Measurements from ENCODE around the gene KLK3. TPM values are rescaled to one million over a fixed set of nuclear protein-coding genes. Genes with fewer than 3 reads are reported as not detected.

KLK3 gene
- total RNA-seq, 4 donors from 2014 or later: 0.13 to 119 (median 10.4) TPM

DNA sequence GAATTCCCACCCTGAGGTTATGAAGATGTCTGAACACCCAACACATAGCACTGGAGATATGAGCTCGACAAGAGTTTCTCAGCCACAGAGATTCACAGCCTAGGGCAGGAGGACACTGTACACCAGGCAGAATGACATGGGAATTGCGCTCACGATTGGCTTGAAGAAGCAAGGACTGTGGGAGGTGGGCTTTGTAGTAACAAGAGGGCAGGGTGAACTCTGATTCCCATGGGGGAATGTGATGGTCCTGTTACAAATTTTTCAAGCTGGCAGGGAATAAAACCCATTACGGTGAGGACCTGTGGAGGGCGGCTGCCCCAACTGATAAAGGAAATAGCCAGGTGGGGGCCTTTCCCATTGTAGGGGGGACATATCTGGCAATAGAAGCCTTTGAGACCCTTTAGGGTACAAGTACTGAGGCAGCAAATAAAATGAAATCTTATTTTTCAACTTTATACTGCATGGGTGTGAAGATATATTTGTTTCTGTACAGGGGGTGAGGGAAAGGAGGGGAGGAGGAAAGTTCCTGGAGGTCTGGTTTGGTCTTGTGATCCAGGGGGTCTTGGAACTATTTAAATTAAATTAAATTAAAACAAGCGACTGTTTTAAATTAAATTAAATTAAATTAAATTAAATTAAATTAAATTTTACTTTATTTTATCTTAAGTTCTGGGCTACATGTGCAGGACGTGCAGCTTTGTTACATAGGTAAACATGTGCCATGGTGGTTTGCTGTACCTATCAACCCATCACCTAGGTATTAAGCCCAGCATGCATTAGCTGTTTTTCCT, 7.0 kb downstream of the KLK3 start:
- no peak overlapping the region for H3K4me3 ChIP-seq (ENCODE audit: low read depth, poor library complexity, severe bottlenecking)
- TF ChIP-seq, protein P1, sequence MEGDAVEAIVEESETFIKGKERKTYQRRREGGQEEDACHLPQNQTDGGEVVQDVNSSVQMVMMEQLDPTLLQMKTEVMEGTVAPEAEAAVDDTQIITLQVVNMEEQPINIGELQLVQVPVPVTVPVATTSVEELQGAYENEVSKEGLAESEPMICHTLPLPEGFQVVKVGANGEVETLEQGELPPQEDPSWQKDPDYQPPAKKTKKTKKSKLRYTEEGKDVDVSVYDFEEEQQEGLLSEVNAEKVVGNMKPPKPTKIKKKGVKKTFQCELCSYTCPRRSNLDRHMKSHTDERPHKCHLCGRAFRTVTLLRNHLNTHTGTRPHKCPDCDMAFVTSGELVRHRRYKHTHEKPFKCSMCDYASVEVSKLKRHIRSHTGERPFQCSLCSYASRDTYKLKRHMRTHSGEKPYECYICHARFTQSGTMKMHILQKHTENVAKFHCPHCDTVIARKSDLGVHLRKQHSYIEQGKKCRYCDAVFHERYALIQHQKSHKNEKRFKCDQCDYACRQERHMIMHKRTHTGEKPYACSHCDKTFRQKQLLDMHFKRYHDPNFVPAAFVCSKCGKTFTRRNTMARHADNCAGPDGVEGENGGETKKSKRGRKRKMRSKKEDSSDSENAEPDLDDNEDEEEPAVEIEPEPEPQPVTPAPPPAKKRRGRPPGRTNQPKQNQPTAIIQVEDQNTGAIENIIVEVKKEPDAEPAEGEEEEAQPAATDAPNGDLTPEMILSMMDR (IDR thresholded peaks at IDR 0.05): no peak
- TF ChIP-seq POLR2A (IDR thresholded peaks at IDR 0.05): no peak
- 64 to 76% methylated on average over 7 of the region's 7 CpGs for WGBS, 2 donors
- DNase-seq (ENCODE audit: low spot score in 2 of 2): no peak
- intact Hi-C loops (cut with DNase I; ENCODE audit: low total_unique reads): no loop called here

DNA sequence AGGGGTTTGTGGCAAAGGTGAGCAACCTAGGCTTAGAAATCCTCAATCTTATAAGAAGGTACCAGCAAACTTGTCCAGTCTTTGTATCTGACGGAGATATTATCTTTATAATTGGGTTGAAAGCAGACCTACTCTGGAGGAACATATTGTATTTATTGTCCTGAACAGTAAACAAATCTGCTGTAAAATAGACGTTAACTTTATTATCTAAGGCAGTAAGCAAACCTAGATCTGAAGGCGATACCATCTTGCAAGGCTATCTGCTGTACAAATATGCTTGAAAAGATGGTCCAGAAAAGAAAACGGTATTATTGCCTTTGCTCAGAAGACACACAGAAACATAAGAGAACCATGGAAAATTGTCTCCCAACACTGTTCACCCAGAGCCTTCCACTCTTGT, 14.8 kb downstream of the KLK3 start:
- WGBS, 2 donors: 84 to 86% methylated on average over 4 of the region's 4 CpGs
- no peak overlapping the region for H3K4me3 ChIP-seq (ENCODE audit: low read depth, poor library complexity, severe bottlenecking)
- no peak for TF ChIP-seq POLR2A (IDR thresholded peaks at IDR 0.05)
- TF ChIP-seq, protein P1 (IDR thresholded peaks at IDR 0.05): no peak
- intact Hi-C loops (cut with DNase I; ENCODE audit: low total_unique reads): no loop called here
- DNase-seq (ENCODE audit: low spot score in 2 of 2): no peak

DNA sequence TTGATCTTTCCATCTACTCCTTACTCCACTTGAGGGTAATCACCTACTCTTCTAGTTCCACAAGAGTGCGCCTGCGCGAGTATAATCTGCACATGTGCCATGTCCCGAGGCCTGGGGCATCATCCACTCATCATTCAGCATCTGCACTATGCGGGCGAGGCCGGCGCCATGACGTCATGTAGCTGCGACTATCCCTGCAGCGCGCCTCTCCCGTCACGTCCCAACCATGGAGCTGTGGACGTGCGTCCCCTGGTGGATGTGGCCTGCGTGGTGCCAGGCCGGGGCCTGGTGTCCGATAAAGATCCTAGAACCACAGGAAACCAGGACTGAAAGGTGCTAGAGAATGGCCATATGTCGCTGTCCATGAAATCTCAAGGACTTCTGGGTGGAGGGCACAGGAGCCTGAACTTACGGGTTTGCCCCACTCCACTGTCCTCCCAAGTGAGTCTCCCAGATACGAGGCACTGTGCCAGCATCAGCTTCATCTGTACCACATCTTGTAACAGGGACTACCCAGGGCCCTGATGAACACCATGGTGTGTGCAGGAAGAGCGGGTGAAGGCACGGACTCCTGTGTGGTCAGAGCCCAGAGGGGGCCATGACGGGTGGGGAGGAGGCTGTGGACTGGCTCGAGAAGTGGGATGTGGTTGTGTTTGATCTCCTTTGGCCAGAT, 15.8 kb downstream of the KLK3 start:
- intact Hi-C loops (cut with DNase I; ENCODE audit: low total_unique reads): loop anchor here (5.0 kb wide), 1 partner anchor 273 kb away; no protein-coding TSS in a partner anchor
- H3K4me3 ChIP-seq (ENCODE audit: low read depth, poor library complexity, severe bottlenecking): no peak overlapping the region
- no peak for DNase-seq (ENCODE audit: low spot score in 2 of 2)
- WGBS, 2 donors: 56 to 65% methylated on average over 25 to 26 of the region's 26 CpGs
- TF ChIP-seq, protein P1 (IDR thresholded peaks at IDR 0.05): no peak
- no peak for TF ChIP-seq POLR2A (IDR thresholded peaks at IDR 0.05)

DNA sequence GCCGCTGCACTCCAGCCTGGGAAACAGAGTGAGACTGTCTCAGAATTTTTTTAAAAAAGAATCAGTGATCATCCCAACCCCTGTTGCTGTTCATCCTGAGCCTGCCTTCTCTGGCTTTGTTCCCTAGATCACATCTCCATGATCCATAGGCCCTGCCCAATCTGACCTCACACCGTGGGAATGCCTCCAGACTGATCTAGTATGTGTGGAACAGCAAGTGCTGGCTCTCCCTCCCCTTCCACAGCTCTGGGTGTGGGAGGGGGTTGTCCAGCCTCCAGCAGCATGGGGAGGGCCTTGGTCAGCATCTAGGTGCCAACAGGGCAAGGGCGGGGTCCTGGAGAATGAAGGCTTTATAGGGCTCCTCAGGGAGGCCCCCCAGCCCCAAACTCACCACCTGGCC, 18.3 kb downstream of the KLK3 start, which contains the start of gene KLK2:
KLK2 (plus strand) TSS at position 384 of the 400 bp plus-strand sequence. CDS start 35 bp downstream, outside the sequence.
- intact Hi-C loops (cut with DNase I; ENCODE audit: low total_unique reads): loop anchor here (5.0 kb wide), 1 partner anchor 276 kb away; no protein-coding TSS in a partner anchor
- no peak for DNase-seq (ENCODE audit: low spot score in 2 of 2)
- TF ChIP-seq POLR2A (IDR thresholded peaks at IDR 0.05): no peak
- TF ChIP-seq, protein P1 (IDR thresholded peaks at IDR 0.05): no peak
- WGBS, 2 donors: 58 to 70% methylated on average over 2 to 3 of the region's 3 CpGs
- H3K4me3 ChIP-seq (ENCODE audit: low read depth, poor library complexity, severe bottlenecking): no peak within 1 kb of the TSS

DNA sequence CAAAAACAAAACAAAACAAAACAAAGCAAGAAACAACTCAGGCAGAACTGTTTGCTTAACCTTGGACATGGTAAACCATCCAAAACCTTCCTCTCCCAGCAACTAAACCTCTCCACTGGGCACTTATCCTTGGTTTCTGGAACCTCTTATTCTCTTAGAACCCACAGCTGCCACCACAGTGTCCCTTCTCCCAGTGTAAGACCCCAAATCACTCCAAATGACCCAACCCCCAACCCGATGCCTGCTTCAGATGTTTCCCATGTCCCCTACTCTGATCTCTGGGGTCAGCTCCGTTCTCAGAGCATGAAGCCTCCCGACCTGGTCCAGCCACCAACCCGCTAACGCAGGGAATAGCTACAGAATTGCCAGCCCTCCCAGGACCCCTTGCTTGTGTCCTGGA, 19.5 kb downstream of the KLK3 start:
- no peak for DNase-seq (ENCODE audit: low spot score in 2 of 2)
- intact Hi-C loops (cut with DNase I; ENCODE audit: low total_unique reads): loop anchor here (5.0 kb wide), 1 partner anchor 277 kb away; no protein-coding TSS in a partner anchor
- TF ChIP-seq, protein P1 (IDR thresholded peaks at IDR 0.05): no peak
- TF ChIP-seq POLR2A (IDR thresholded peaks at IDR 0.05): no peak
- no peak overlapping the region for H3K4me3 ChIP-seq (ENCODE audit: low read depth, poor library complexity, severe bottlenecking)
- WGBS, 2 donors: 72 to 79% methylated on average over 5 of the region's 5 CpGs
